LNCaP clone FGC (cell line): ENCODE results near the gene UBR3.
"Not testable (repeated sequence)": the region's sequence is repeated elsewhere in the genome, so short reads cannot be mapped to it uniquely, and the experiment has no call there.

Source experiments
- DNase-seq: peaks from one replicate; pipeline ENCODE4 v3.0.0-alpha.2; 2011; ENCODE audit warnings: low read depth
- H3K4me3 ChIP-seq: 2 replicates; pipeline ENCODE4 v1.5.1; 2011; ENCODE audit warnings: mild to moderate bottlenecking, low read depth, low read length, control low read depth
- TF ChIP-seq, protein P1 (sequence below): IDR thresholded peaks from 2 replicates; pipeline ENCODE4 v1.5.1; 2012; ENCODE audit warnings: mild to moderate bottlenecking; ENCODE audit not compliant: control insufficient read depth, insufficient read depth; ENCODE audit errors: extremely low read depth

The UBR3 gene

DNA sequence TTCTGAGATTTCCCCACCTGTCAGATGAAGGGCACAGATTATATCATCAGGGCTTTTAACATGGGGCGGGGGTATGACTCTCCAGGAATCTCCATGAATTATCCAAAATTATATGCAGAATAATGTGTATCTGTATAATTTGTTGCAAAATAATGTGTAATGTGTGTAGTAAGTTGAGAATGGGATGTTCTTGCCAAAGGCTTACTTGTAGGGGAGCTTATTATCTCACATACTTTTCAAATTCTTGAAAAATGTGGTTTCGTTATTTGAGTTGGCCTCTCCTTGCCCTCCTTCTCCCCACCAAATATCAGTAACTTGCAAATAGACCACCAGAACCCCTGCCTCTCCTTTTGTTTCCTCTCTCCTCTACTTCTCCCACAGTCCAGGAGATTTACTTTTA is 35.6 kb downstream of the UBR3 start:
- no peak overlapping the region for H3K4me3 ChIP-seq
- TF ChIP-seq, protein P1, sequence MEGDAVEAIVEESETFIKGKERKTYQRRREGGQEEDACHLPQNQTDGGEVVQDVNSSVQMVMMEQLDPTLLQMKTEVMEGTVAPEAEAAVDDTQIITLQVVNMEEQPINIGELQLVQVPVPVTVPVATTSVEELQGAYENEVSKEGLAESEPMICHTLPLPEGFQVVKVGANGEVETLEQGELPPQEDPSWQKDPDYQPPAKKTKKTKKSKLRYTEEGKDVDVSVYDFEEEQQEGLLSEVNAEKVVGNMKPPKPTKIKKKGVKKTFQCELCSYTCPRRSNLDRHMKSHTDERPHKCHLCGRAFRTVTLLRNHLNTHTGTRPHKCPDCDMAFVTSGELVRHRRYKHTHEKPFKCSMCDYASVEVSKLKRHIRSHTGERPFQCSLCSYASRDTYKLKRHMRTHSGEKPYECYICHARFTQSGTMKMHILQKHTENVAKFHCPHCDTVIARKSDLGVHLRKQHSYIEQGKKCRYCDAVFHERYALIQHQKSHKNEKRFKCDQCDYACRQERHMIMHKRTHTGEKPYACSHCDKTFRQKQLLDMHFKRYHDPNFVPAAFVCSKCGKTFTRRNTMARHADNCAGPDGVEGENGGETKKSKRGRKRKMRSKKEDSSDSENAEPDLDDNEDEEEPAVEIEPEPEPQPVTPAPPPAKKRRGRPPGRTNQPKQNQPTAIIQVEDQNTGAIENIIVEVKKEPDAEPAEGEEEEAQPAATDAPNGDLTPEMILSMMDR: no peak
- no peak for DNase-seq

DNA sequence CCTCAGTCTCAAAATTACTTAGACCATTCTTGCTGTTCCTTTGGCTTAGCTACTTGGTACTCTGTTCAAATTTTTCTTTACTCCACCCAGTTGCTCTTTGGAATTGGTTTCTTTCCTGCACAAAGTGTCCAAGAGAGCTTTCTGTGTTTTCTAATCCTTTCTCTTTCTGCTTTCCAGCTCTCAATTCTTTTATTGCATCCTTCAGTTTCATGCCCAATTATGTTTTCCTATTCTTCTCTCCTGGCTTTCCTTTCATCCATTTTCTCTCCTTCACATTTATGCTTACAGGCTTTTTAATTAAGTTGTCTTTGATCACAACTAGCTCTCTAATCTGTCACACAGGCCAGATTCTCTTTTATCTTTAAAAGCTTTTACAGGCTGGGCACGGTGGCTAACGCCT is 38.2 kb downstream of the UBR3 start:
- DNase-seq: no peak
- TF ChIP-seq, protein P1: no peak
- H3K4me3 ChIP-seq: no peak overlapping the region

DNA sequence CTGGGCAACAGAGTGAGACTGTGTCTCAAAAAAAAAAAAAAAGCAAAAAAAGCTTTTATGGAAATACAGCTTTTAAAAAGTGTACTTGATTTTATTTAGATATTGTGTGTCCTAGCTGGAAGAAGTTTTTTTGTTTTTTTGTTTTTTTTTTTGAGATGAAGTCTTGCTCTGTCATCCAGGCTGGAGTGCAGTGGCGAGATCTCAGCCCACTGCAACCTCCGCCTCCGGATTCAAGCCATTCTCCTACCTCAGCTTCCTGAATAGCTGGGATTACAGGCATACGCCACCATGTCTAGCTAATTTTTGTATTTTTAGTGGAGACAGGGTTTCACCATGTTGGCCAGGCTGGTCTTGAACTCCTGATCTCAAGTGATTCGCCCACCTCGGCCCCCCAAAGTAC is 39.0 kb downstream of the UBR3 start:
- not testable (repeated sequence) for DNase-seq, H3K4me3 ChIP-seq

DNA sequence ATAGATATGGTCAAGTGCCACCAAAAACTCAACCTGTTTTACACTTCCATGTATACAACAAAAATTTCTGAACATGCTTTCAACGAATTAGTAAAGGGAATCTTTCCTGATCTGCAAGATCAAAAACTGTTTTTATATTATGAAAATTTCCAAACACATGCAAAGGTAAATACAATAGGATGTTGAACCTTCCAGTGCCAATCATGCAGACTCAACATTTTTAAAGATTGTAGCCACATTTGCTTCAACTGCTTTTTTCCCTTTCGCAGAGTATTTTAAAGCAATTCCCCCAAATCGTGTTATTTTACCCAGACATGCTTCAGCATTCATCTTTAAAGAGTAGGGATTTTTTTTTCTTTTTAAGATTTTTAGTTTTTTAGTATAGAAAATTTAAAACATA is 40.3 kb downstream of the UBR3 start:
- H3K4me3 ChIP-seq: no peak overlapping the region
- no peak for DNase-seq
- TF ChIP-seq, protein P1: no peak

DNA sequence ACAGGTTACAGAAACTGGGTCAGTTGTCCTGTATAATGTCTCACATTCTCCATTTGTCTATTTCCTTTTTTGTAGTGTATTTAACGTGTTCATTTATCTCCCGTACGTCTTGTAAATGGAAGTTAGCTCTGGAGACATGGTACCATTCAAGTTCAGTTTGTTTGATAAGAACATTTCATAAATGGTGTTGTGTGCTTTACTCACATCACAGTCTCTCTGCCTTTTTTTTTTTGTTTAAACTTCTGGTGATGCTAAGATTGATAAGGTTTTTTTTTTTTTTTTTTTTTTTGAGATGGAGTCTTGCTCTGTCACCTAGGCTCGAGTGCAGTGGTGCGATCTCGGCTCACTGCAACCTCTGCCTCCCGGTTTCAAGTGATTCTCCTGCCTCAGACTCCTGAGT is 41.7 kb downstream of the UBR3 start:
- H3K4me3 ChIP-seq: no peak overlapping the region
- no peak for DNase-seq
- TF ChIP-seq, protein P1: no peak

DNA sequence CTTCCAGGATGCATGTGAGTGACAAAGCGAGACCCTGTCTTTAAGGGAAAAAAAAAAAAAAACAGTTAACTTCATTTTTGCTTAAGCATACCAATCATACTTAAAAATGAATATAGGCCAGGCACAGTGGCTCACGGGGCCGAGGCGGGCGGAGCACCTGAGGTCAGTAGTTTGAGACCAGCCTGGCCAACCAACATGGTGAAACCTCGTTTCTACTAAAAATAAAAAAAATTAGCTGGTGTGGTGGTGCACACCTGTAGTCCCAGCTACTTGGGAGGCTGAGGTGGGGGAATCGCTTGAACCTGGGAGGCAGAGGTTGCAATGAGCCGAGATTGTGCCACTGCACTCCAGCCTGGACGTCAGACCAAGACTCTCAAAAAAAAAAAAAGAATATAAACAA is 44.1 kb downstream of the UBR3 start:
- DNase-seq, H3K4me3 ChIP-seq: not testable (repeated sequence)

DNA sequence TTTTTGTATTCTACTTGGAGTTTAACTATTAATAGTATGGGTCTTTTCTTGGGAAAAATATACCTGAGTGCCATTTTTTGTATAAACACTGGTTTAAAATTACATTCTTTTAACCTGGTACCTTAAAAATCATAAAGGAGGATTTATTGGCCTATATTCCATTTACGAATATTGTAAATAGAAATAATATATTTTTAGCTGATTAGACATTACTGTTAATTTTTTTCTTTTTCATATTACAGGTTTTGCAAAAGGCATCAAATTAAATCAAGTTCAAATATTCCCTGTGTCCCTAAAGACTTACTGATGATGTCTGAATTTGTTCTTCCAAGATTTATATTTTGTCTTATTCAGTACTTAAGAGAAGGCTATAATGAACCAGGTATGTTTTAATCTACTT is 44.7 kb downstream of the UBR3 start:
- H3K4me3 ChIP-seq: no peak overlapping the region
- DNase-seq: no peak
- TF ChIP-seq, protein P1: no peak

DNA sequence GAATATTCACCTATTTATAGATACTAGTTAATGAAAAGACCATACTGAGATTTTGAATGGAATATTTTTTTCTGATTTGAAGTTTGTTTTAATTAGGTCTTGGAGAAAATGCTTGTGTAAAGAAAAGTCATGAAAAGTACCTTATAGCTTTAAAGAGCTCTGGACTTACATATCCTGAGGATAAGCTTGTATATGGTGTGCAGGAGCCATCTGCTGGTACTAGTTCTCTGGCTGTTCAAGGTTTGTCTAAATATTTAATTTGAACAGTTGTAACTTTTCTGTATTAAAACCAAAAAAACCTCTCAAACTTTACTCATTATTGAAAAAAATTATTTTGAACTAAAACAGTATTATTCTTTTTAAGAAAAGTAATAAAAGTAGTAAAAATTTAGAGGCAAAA is 50.1 kb downstream of the UBR3 start:
- H3K4me3 ChIP-seq: no peak overlapping the region
- no peak for DNase-seq
- TF ChIP-seq, protein P1: peak; percentile 54
